GM12801 (cell line): ENCODE results near the gene RNASEL.

Source experiments
- CTCF ChIP-seq: IDR thresholded peaks from one replicate; pipeline ENCODE4 v1.5.1; 2011; ENCODE audit warnings: control low read depth; ENCODE audit not compliant: insufficient read length; ENCODE audit errors: extremely low read depth

Gene RNASEL

DNA sequence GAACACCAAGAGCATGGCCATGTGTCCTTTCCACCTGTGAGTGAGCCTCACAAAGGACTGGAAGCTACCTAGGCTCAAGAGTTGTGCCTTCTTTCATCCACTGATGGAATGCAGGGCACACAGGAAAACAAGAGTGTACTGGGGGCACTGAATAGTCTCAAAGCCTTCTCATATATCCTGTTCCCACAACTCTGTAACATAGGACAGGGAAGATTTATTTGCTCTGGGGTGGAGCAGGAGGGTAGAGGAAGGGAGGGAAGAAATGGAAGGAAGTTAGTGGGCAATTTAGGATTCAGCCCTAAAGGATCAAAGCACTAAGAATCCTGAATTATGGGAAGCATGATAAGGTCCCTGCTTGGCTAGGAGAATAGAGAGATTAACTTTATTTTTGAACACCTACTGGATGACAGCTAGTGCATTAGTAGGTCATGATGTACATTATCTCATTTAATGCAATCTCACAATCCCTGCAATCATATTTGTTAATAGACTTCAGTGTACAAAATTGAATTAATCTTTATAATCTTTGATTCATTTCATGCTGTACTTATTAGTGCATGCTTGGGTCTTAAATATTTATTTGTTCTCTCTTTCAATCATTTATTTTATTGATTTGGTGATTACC, 42.1 kb upstream of the RNASEL start:
- TF ChIP-seq CTCF: no peak

- TF ChIP-seq CTCF: no peak
These were observed 41.5 kb upstream of the RNASEL start for GRCh38 chr1:182630586-182630985.

- no peak for TF ChIP-seq CTCF
These were observed 40.5 kb upstream of the RNASEL start for GRCh38 chr1:182629499-182630096.

DNA sequence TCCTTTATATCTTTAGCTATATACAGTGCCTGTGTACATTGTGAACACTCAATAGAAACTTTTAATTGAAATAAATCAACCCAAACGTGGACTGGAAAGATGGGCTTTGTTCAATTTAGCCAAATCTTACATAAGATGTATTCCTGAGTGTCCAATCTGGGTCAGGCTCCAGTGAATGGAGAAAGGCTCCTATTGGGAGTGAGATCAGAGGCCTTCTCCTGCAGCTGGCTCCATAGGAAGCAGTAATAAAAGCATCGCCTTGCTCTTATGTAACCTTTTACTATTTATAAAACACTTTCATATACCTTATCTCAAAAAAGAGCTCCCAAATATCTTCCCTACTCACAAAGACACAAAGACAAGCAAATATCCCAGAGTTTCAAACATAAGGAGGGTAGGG, 40.0 kb upstream of the RNASEL start:
- TF ChIP-seq CTCF: no peak

DNA sequence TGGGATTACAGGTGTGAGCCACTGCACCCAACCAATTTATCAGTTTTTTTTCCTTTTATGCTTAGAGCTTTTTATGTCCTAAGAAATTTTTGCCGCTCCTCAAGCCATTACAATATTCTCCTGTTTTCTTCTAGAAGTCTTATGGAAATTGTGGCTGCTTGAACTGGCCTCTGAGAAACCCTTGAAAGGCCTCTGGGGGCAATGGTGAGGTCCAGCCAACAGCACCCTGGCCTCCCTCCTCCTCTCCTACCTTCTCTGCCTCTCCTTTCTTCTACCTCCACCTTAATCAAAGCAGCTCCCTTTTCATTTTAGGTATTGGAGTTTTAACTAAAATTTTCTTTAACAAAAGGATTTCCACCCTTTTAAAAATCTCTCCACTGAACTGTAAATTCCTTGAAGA, 39.6 kb upstream of the RNASEL start:
- TF ChIP-seq CTCF: no peak

DNA sequence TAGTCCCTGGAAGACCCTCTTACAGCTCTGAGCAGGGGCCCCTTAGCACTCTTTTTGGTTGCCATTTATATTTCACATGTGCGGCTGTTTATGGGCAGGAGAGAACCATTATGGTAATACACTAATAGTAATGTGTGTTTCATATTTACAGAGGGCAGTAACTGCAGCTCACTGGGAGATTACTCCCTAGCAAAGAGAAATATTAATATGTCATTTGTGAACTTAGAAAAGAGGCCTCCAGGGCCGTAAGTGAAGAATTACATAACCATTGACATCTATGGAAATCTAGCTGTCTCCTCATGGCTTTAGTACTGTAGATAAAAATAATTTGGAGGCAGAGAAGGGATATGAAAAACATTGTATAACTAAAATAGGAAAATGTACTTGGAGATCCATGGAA, 38.6 kb upstream of the RNASEL start:
- no peak for TF ChIP-seq CTCF

DNA sequence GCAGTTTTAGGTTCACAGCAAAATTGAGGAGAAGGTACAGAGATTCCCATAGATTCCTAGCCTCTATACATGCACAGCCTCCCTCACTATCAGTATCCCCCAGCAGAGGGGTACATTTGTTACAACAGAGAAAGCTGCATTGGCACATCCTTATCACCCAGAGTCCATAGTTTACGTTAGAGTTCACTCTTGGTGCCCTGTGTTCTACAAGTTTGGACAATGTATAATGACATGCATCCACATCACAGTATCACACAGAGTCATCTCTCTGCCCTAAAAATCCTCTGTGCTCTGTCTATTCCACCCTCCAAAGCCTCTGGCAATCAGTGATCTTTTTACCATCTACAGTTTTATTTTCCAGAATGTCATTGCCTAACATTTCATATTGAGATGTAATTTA, 37.5 kb upstream of the RNASEL start:
- TF ChIP-seq CTCF: no peak
